Measurements from ENCODE around the gene IWS1. TPM values are rescaled to one million over a fixed set of nuclear protein-coding genes. Genes with fewer than 3 reads are reported as not detected.

The IWS1 gene
- total RNA-seq, 2 experiments from 2014 or later: 52.1 to 52.5 TPM

GRCh38 chr2:127504552-127505430 is 21.5 kb downstream of the IWS1 start:
- Mint-ChIP-seq H3K4me3 (no peak overlapping the region), H3K9me3 (no peaks in the 10 kb centered on the region), H3K4me1 (ENCODE audit: low read depth) (peaks cover 20% of the 10 kb centered on the region), H3K27me3 (ENCODE audit: low read depth) (no peaks in the 10 kb centered on the region), H3K27ac (no peak overlapping the region), H3K36me3 (ENCODE audit: low read depth) (peaks cover 49% of the 10 kb centered on the region)
- CTCF ChIA-PET: interaction anchor here (0.6 kb wide), 1 partner anchor 89 kb away, joined by 4 read pairs; no protein-coding TSS in a partner anchor
- DNase-seq: no peak
- intact Hi-C loops (cut with micrococcal nuclease): no loop called here

- CTCF ChIA-PET: no interaction called here
- H3K36me3 Mint-ChIP-seq (ENCODE audit: low read depth): peaks cover 48% of the 10 kb centered on the region
- H3K9me3 Mint-ChIP-seq: no peaks in the 10 kb centered on the region
- H3K27me3 Mint-ChIP-seq (ENCODE audit: low read depth): no peaks in the 10 kb centered on the region
- intact Hi-C loops (cut with micrococcal nuclease): no loop called here
- no peak for DNase-seq
- peak overlapping the region; percentile 12 for H3K27ac Mint-ChIP-seq
- H3K4me1 Mint-ChIP-seq (ENCODE audit: low read depth): peaks cover 10% of the 10 kb centered on the region
- H3K4me3 Mint-ChIP-seq: no peak overlapping the region
Observed at GRCh38 chr2:127503491-127503890, 22.8 kb downstream of the IWS1 start.

GRCh38 chr2:127498386-127498785 is 27.9 kb downstream of the IWS1 start:
- Mint-ChIP-seq H3K27ac (no peak overlapping the region), H3K9me3 (no peaks in the 10 kb centered on the region), H3K4me1 (ENCODE audit: low read depth) (peaks cover 12% of the 10 kb centered on the region), H3K27me3 (ENCODE audit: low read depth) (no peaks in the 10 kb centered on the region), H3K36me3 (ENCODE audit: low read depth) (peaks cover 43% of the 10 kb centered on the region), H3K4me3 (no peak overlapping the region)
- CTCF ChIA-PET: no interaction called here
- intact Hi-C loops (cut with micrococcal nuclease): no loop called here
- no peak for DNase-seq

GRCh38 chr2:127490283-127490682 is 36.0 kb downstream of the IWS1 start:
- no peak overlapping the region for H3K27ac Mint-ChIP-seq
- DNase-seq: no peak
- CTCF ChIA-PET: interaction anchor here (1.3 kb wide), 1 partner anchor 11 kb away, joined by 4 read pairs; no protein-coding TSS in a partner anchor
- no peaks in the 10 kb centered on the region for H3K9me3 Mint-ChIP-seq
- H3K4me3 Mint-ChIP-seq: no peak overlapping the region
- H3K27me3 Mint-ChIP-seq (ENCODE audit: low read depth): no peaks in the 10 kb centered on the region
- intact Hi-C loops (cut with micrococcal nuclease): no loop called here
- H3K36me3 Mint-ChIP-seq (ENCODE audit: low read depth): peaks cover 45% of the 10 kb centered on the region
- H3K4me1 Mint-ChIP-seq (ENCODE audit: low read depth): peaks cover 26% of the 10 kb centered on the region

GRCh38 chr2:127486247-127487058 is 39.8 kb downstream of the IWS1 start:
- Mint-ChIP-seq H3K9me3 (no peaks in the 10 kb centered on the region), H3K36me3 (ENCODE audit: low read depth) (peaks cover 45% of the 10 kb centered on the region), H3K4me1 (ENCODE audit: low read depth) (peaks cover 25% of the 10 kb centered on the region), H3K27ac (peak overlapping the region; percentile 28), H3K4me3 (no peak overlapping the region), H3K27me3 (ENCODE audit: low read depth) (no peaks in the 10 kb centered on the region)
- intact Hi-C loops (cut with micrococcal nuclease): no loop called here
- CTCF ChIA-PET: interaction anchor here (0.7 kb wide), 1 partner anchor 414 kb away, joined by 6 read pairs; no protein-coding TSS in a partner anchor
- no peak for DNase-seq

- H3K4me3 Mint-ChIP-seq: no peak overlapping the region
- peaks cover 25% of the 10 kb centered on the region for H3K4me1 Mint-ChIP-seq (ENCODE audit: low read depth)
- intact Hi-C loops (cut with micrococcal nuclease): no loop called here
- DNase-seq: no peak
- H3K36me3 Mint-ChIP-seq (ENCODE audit: low read depth): peaks cover 40% of the 10 kb centered on the region
- H3K9me3 Mint-ChIP-seq: no peaks in the 10 kb centered on the region
- peak overlapping the region; percentile 28 for H3K27ac Mint-ChIP-seq
- no peaks in the 10 kb centered on the region for H3K27me3 Mint-ChIP-seq (ENCODE audit: low read depth)
- CTCF ChIA-PET: no interaction called here
Observed at GRCh38 chr2:127485694-127486071, 40.6 kb downstream of the IWS1 start.

- peaks cover 25% of the 10 kb centered on the region for H3K4me1 Mint-ChIP-seq (ENCODE audit: low read depth)
- H3K36me3 Mint-ChIP-seq (ENCODE audit: low read depth): peaks cover 40% of the 10 kb centered on the region
- DNase-seq: no peak
- H3K27me3 Mint-ChIP-seq (ENCODE audit: low read depth): no peaks in the 10 kb centered on the region
- CTCF ChIA-PET: no interaction called here
- no peak overlapping the region for H3K4me3 Mint-ChIP-seq
- H3K9me3 Mint-ChIP-seq: no peaks in the 10 kb centered on the region
- intact Hi-C loops (cut with micrococcal nuclease): no loop called here
- H3K27ac Mint-ChIP-seq: peak overlapping the region; percentile 15
Observed at GRCh38 chr2:127485051-127485693, 41.1 kb downstream of the IWS1 start.

GRCh38 chr2:127482031-127482430 is 44.3 kb downstream of the IWS1 start:
- intact Hi-C loops (cut with micrococcal nuclease): no loop called here
- no peak for DNase-seq

GRCh38 chr2:127479866-127480743 is 46.2 kb downstream of the IWS1 start:
- H3K4me1 Mint-ChIP-seq (ENCODE audit: low read depth): no peaks in the 10 kb centered on the region
- CTCF ChIA-PET: interaction anchor here (0.6 to 3.4 kb wide), 25 partner anchors 8 to 283 kb away, joined by 3 to 20 read pairs (median 3); no protein-coding TSS in a partner anchor
- DNase-seq: no peak

More at GRCh38 chr2:127482031-127482430, 44.3 kb downstream of the IWS1 start:
- CTCF ChIA-PET: interaction anchor here (0.6 to 1.5 kb wide), 3 partner anchors 71 to 132 kb away, joined by 3 to 4 read pairs (median 3); no protein-coding TSS in a partner anchor
- H3K4me1 Mint-ChIP-seq (ENCODE audit: low read depth): peaks cover 13% of the 10 kb centered on the region
- peaks cover 24% of the 10 kb centered on the region for H3K36me3 Mint-ChIP-seq (ENCODE audit: low read depth)
- peak overlapping the region; percentile 16 for H3K27ac Mint-ChIP-seq
- H3K27me3 Mint-ChIP-seq (ENCODE audit: low read depth): no peaks in the 10 kb centered on the region
- H3K9me3 Mint-ChIP-seq: no peaks in the 10 kb centered on the region
- H3K4me3 Mint-ChIP-seq: no peak overlapping the region

GRCh38 chr2:127479219-127479825 is 47.0 kb downstream of the IWS1 start:
- H3K9me3 Mint-ChIP-seq: peaks cover 7% of the 10 kb centered on the region
- intact Hi-C loops (cut with micrococcal nuclease): loop anchor here (1.0 to 5.0 kb wide), 5 partner anchors 124 to 411 kb away; no protein-coding TSS in a partner anchor
- no peak overlapping the region for H3K4me3 Mint-ChIP-seq
- CTCF ChIA-PET: interaction anchor here (0.6 to 3.4 kb wide), 32 partner anchors 8 to 399 kb away, joined by 3 to 20 read pairs (median 3); partner anchors contain the start of gene ERCC3
- H3K27ac Mint-ChIP-seq: no peak overlapping the region
- H3K4me1 Mint-ChIP-seq (ENCODE audit: low read depth): no peaks in the 10 kb centered on the region
- DNase-seq: no peak
- no peaks in the 10 kb centered on the region for H3K27me3 Mint-ChIP-seq (ENCODE audit: low read depth)
- peaks cover 23% of the 10 kb centered on the region for H3K36me3 Mint-ChIP-seq (ENCODE audit: low read depth)

More at GRCh38 chr2:127479866-127480743, 46.2 kb downstream of the IWS1 start:
- intact Hi-C loops (cut with micrococcal nuclease): loop anchor here (1.0 to 5.0 kb wide), 5 partner anchors 125 to 412 kb away; no protein-coding TSS in a partner anchor
- Mint-ChIP-seq H3K36me3 (ENCODE audit: low read depth) (peaks cover 24% of the 10 kb centered on the region), H3K4me3 (no peak overlapping the region), H3K27ac (no peak overlapping the region), H3K27me3 (ENCODE audit: low read depth) (no peaks in the 10 kb centered on the region), H3K9me3 (peaks cover 7% of the 10 kb centered on the region)

- no peaks in the 10 kb centered on the region for H3K27me3 Mint-ChIP-seq (ENCODE audit: low read depth)
- no peaks in the 10 kb centered on the region for H3K4me1 Mint-ChIP-seq (ENCODE audit: low read depth)
- H3K4me3 Mint-ChIP-seq: no peak overlapping the region
- peaks cover 7% of the 10 kb centered on the region for H3K9me3 Mint-ChIP-seq
- CTCF ChIA-PET: interaction anchor here (0.6 to 1.0 kb wide), 2 partner anchors 204 to 277 kb away, joined by 3 read pairs; no protein-coding TSS in a partner anchor
- no peak for DNase-seq
- peaks cover 18% of the 10 kb centered on the region for H3K36me3 Mint-ChIP-seq (ENCODE audit: low read depth)
- intact Hi-C loops (cut with micrococcal nuclease): loop anchor here (5.0 kb wide), 1 partner anchor 393 kb away; no protein-coding TSS in a partner anchor
- no peak overlapping the region for H3K27ac Mint-ChIP-seq
Observed at GRCh38 chr2:127475788-127476187, 50.5 kb downstream of the IWS1 start.

Data from activated naive CD4-positive, alpha-beta T cell treated with anti-CD3 and anti-CD28 coated beads for 36 hours (primary cell).